DMS53 (cell line): ENCODE data around the gene GRIK2.

Experiments used
- DNase-seq: peaks from one replicate; lab custom pipeline; 2025; lab: John Stamatoyannopoulos, UW

The GRIK2 gene

DNA sequence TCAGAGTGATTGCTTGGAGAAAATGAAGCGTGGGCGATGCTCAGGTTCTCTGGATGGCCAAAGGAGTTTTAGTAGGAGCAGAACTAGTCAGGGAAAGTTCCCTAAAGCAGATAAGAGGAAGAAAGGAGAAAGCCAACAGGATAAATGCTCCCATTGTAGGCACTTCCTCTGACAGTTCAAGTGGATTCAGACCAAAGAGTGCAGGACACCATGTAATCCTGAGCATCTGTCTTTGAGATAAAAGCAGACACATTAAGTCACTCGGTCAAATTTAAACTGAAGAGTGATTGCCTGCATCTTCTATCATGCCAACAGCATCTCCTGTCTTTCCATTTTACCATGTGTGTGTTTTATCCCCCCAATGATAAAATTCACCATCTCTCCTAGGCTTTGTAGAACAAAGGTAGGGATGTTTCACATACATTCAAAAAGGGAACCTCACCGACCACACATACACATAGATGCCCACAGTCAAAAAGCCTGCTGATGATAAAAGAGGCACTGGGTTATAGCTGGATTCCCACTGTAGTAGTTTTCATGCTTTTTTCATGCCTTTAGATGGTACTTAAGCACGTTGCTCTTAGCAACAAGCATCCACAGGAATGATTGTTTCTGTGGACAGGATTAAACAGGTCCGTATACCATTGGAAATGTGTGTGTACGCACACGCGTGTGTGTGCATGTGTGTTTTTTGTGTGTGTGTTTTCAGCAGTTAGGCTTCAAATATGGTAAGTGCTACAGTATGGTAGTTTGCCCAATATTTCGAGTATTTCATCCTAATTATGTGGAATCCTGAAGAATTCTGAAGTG, 7.0 kb downstream of the GRIK2 start:
- peak; percentile 40 for DNase-seq

DNA sequence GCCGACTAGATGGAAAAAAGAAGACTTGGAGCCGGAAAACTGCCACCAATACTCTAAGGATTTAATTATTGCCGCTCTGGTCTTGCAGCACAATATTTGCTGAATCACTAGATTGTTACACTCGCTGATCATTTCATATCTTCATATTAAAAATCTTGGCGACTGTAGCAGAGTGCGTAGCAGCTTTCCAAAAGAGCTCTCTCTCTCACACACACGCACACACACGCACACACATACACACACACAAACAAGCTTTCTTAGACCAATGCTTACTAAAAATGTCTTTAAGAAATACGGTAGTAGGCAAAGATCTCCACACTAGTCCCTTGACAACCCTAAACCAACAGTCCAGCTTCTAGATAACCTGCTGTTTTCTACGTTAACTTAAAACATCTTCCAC, 7.7 kb downstream of the GRIK2 start:
- no peak for DNase-seq

- DNase-seq, result peak; percentile 81
Observed at GRCh38 chr6:101401792-101402621, 8.5 kb downstream of the GRIK2 start.

GRCh38 chr6:101402622-101403031, 9.1 kb downstream of the GRIK2 start:
- peak; percentile 90 for DNase-seq

- DNase-seq, result no peak
Observed at GRCh38 chr6:101403216-101403945, 9.9 kb downstream of the GRIK2 start.

- DNase-seq, result no peak
Observed at GRCh38 chr6:101404775-101405174, 11.3 kb downstream of the GRIK2 start.

DNA sequence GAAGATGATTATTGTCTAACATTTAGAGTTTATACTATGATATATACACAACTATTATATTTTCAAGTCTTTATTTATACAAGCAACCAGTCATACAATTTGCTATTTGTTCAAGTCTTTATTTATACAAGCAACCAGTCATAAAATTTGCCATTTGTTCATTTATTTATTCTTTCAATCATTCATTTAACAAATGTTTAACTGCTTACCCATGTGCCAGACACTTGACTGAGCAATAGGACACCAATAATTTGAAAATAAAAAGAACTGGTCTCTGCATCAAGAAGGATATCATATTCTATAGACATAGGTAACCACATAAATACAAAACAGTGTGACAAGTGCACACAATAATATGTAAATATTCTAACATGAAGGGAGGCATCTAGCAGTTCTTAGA, 20.3 kb downstream of the GRIK2 start:
- DNase-seq, result peak; percentile 62

DNA sequence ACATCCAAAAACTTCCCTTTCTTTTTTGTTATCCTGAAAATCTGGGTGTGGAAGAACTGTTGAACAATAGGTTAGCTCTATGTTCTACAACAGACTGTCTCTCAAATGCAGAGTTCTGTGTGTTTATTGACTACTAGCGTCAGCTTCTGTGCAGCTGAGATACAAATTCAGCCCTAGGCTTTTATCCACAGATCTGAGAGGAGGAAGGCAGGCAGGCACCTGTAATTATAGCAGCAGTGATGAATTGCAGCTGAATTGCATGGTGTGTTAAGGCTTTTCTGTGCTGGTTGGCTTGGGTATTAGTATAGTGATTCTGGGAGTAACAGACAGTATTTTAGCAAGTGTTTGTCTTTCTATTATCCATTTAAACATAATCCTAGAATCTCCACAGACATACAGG, 24.4 kb downstream of the GRIK2 start:
- no peak for DNase-seq

DNA sequence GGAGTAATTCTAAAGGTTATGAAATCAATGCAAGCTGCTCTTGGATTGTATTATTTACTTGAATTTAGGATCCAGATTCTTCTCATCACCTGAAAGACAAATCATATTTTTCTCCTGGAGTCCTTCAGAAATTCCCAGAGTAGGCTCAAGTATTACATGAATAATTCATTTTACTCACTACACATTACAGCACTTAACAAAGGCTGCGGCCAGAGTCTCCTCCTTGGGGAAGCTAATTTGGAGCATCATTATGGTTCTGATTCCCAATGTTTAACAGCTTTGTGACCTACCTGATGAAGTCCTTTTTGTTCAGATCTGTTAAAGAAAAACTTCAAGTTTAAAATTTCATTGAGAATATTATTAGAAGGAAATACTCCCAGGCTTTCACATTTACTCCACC, 28.7 kb downstream of the GRIK2 start:
- DNase-seq, result no peak

DNA sequence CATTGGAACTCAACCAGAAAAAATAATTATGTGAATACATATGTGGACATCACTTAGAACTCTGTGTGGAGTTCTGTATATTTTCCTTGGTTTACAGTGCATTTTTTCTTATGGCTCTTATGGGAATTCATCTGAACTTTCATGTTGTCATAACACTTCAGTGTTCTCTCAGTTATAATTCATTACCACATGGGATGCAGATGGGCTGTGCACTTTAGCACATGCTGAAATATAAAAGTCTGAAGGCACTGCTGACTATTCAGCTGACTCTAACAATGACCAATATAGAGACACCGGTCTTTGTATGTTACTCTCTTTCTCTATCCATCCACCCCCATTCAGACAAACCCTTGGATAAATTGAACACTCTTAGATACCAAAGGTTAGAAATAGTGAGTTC, 29.3 kb downstream of the GRIK2 start:
- DNase-seq, result no peak

DNA sequence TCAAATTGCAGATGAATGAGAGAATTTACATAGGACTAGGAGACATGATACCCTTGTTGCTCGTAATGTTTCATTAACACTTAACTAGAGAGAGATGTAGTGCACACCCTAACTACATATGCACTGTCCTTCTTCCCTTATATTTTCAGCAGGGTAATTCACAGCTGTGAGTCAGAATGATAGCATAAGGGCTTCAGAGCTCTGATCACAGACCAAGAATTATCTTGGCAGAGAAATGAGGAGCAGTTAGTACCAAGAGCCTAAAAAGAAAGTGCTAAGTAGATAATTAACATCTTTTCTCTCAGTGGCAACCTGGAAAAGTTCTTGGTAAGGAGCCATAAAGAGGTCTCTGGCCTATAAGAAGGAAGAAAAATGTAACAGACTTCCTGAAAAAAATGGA, 35.8 kb downstream of the GRIK2 start:
- no peak for DNase-seq

DNA sequence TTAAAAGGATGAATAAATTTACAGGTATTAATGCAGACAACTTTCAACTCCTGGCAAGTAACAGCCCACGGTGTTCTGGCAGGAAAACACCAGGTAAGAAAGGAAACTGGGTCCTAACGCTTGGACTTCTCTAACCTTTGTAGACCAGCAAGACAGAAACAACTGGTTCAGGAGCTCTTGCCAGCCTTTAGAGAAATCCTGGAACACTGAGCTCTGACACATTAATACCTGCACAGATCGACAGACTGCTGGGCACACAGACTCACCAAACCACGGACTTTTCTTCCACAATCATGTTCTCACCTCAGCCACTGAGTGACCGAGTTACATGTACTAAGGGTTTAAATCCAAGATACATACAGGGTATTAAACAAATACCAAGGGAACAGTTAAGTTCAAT, 36.3 kb downstream of the GRIK2 start:
- no peak for DNase-seq

DNA sequence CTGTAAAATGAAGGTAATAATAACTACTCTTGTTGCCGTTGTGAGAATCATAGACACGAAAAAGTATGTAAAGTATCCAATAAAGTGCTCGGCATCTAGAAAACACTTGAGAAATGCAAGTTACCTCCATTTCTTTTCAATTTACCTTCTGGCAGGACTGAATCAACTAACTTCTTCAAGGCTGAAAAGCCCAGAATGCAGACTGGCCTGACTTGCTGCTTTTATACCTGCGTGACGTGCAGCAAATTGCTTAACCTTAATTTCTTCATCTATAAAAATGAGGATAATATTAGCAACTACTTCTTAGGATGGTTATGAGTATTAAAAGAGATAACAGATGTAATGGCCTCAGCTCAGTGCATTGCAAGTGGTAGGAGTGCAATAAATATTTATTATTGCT, 39.6 kb downstream of the GRIK2 start:
- DNase-seq, result no peak

DNA sequence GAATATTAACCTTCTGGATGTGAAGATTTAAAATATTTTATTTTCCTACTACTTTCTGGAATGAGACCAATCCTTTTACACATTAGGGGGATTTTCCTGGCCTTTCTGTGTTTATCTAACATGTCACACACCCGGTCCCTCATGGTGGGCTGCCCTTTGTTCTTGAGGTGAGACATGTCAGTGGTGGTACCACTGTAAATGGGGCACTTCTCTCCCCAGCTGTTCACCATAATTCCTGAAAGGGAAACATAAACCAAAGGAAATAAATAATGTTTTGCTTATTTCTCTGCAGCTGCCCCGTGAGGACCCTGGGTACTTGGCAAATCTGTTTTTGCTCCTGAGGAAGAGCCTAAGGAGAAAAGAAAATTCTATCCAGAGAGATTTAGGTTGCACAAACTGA, 41.1 kb downstream of the GRIK2 start:
- DNase-seq, result no peak

- DNase-seq, result peak; percentile 4
Observed at GRCh38 chr6:101435038-101435437, 41.5 kb downstream of the GRIK2 start.

- DNase-seq, result no peak
Observed at GRCh38 chr6:101439790-101440189, 46.3 kb downstream of the GRIK2 start.

- DNase-seq, result no peak
Observed at GRCh38 chr6:101443315-101443714, 49.8 kb downstream of the GRIK2 start.

DNA sequence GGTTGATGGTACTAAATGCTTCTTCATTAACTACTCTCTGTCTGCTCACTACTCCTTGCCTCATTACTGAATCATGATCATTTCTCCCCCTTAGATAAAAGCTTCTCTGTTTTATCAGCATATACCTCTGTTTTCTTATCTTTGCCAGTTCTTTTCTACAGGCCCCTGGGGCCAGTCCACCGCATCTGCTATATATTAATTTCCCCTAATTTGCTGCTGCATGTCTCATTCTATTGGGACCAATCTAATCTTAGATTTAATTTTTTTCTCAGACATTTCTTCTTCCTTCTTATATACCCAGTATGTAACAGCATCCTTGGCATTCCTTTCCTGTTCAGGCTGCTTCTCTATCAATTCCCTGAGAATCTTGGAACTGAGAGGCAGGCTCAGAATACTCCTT, 51.2 kb downstream of the GRIK2 start:
- no peak for DNase-seq

- no peak for DNase-seq
Observed at GRCh38 chr6:101445527-101445926, 52.0 kb downstream of the GRIK2 start.

- DNase-seq, result no peak
Observed at GRCh38 chr6:101450901-101451300, 57.4 kb downstream of the GRIK2 start.

GRCh38 chr6:101451981-101452380, 58.5 kb downstream of the GRIK2 start:
- no peak for DNase-seq

GRCh38 chr6:101453221-101453620, 59.7 kb downstream of the GRIK2 start:
- DNase-seq, result no peak
